RWPE2 (cell line): Measurements from ENCODE around the gene GPR61.

Experiments
- ATAC-seq: fragments of 200-7000 bp; cut with Tn5 transposase; 3 replicates; pipeline ENCODE4 v1.9.1; 2021; ENCODE audit warnings: low read depth
- DNase-seq: peaks from one replicate; pipeline ENCODE4 v3.0.0-alpha.2; 2020; ENCODE audit warnings: low spot score
- H3K27ac ChIP-seq: fragments of 450-650 bp; 2 replicates; pipeline ENCODE4 v1.5.1; 2017; ENCODE audit warnings: mild to moderate bottlenecking; ENCODE audit not compliant: poor library complexity, severe bottlenecking
- H3K27me3 ChIP-seq: fragments of 250-450 bp; sonication (Bioruptor Pico); 2 replicates; pipeline ENCODE4 v1.5.1; 2021; ENCODE audit warnings: mild to moderate bottlenecking, moderate library complexity; ENCODE audit not compliant: insufficient read depth, poor library complexity, severe bottlenecking
- H3K36me3 ChIP-seq: fragments of 250-450 bp; sonication (Bioruptor Pico); 2 replicates; pipeline ENCODE4 v1.5.1; 2020; ENCODE audit warnings: low read depth, mild to moderate bottlenecking, moderate library complexity
- H3K4me1 ChIP-seq: fragments of 250-450 bp; sonication (Bioruptor Pico); 2 replicates; pipeline ENCODE4 v1.5.1; 2021; ENCODE audit warnings: mild to moderate bottlenecking, moderate library complexity; ENCODE audit not compliant: insufficient read depth, poor library complexity, severe bottlenecking
- H3K4me3 ChIP-seq: fragments of 250-450 bp; sonication (Bioruptor Pico); 2 replicates; pipeline ENCODE4 v1.5.1; 2021; ENCODE audit warnings: mild to moderate bottlenecking, moderate library complexity; ENCODE audit not compliant: severe bottlenecking
- H3K9me3 ChIP-seq: fragments of 250-450 bp; sonication (Bioruptor Pico); 2 replicates; pipeline ENCODE4 v1.5.1; 2021; ENCODE audit warnings: mild to moderate bottlenecking, moderate library complexity; ENCODE audit not compliant: severe bottlenecking
- CTCF ChIP-seq: fragments of 450-650 bp; IDR thresholded peaks from one replicate; pipeline ENCODE4 v1.5.1; 2017; ENCODE audit warnings: mild to moderate bottlenecking, moderate library complexity; ENCODE audit not compliant: poor library complexity, severe bottlenecking

Gene GPR61

DNA sequence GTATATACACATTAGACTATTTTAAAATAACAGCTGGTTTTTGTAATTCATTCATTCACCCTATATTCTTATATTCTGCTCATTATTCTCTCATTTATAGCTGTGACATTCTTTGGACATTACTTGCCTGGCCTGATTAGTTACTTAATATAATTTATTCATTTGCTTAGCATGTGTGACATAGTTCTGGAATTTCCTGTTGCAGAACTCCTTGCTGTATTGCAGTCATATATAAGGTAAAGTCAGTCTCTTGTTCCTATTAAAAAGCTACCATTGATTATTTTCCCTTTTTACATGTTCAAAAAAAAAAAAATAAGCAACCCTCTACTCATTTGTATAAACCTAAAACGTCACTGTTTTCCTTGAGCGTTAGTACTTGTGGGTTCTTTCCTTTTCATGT, 55.9 kb downstream of the GPR61 start:
- Histone ChIP-seq H3K27ac (peak overlapping the region; percentile 74), H3K4me3 (no peak overlapping the region), H3K4me1 (peaks cover 19% of the 10 kb centered on the region), H3K27me3 (no peaks in the 10 kb centered on the region), H3K36me3 (peaks cover 81% of the 10 kb centered on the region), H3K9me3 (no peaks in the 10 kb centered on the region)
- DNase-seq = no peak
- no peak for TF ChIP-seq CTCF
- peak; percentile 90 for ATAC-seq
